SK-N-SH (cell line): ENCODE measurements around the gene ST7. TPM values are rescaled to one million over a fixed set of nuclear protein-coding genes. Genes with fewer than 3 reads are reported as not detected.

Source experiments
- CTCF ChIA-PET: fragments of 300-600, 350-600 bp; formaldehyde crosslinking; extraction: SDS; loops from one replicate; lab custom pipeline; 2021; lab: Yijun Ruan, JAX
- POLR2A ChIA-PET: fragments of 350-600 bp; sonication (Branson Sonifier 250); formaldehyde crosslinking; extraction: SDS; loops from one replicate; lab custom pipeline; 2020; ENCODE audit warnings: antibody characterized with exemption, inconsistent platforms; lab: Yijun Ruan, JAX
- DNase-seq: peaks from one replicate; pipeline ENCODE4 v3.0.0; 2012
- H2AFZ ChIP-seq: fragments of 200-600 bp; sonication (generic); 2 replicates; pipeline ENCODE4 v1.8.1; 2016; ENCODE audit warnings: antibody characterized with exemption, mild to moderate bottlenecking, low read depth
- H3F3A ChIP-seq: fragments of 200-600 bp; sonication (generic); replicated peaks from 2 replicates; pipeline ENCODE3; 2016; ENCODE audit warnings: antibody characterized with exemption, mild to moderate bottlenecking; ENCODE audit not compliant: insufficient read depth
- H3K27ac ChIP-seq, 2 experiments: fragments of 200-500 bp in 1 of 2; fragments of 200-600 bp in 1 of 2; sonication (Bioruptor generic) in 1 of 2; sonication (generic), shearing (Covaris generic) in 1 of 2; 2 replicates each; pipeline versions ENCODE4 v1.5.1 to v1.6.1; 2014 to 2016; ENCODE audit warnings: low read depth in 2 of 2, inconsistent platforms in 1 of 2, low read length in 1 of 2, mild to moderate bottlenecking in 1 of 2, mixed read lengths in 1 of 2
- H3K27me3 ChIP-seq: fragments of 200-600 bp; sonication (generic), shearing (Covaris generic); 2 replicates; pipeline ENCODE4 v1.6.1; 2016; ENCODE audit warnings: mixed run types; ENCODE audit not compliant: insufficient read depth
- H3K36me3 ChIP-seq, 2 experiments: fragments of 200-500 bp in 1 of 2; fragments of 200-600 bp in 1 of 2; sonication (Bioruptor generic) in 1 of 2; sonication (generic) in 1 of 2; replicated peaks in 1 of 2; 2 replicates each; pipeline versions ENCODE3 to v1.5.1; 2014 to 2016; ENCODE audit warnings: low read length in 1 of 2, mild to moderate bottlenecking in 1 of 2; ENCODE audit not compliant: insufficient read depth in 2 of 2, control insufficient read depth in 1 of 2
- H3K4me1 ChIP-seq, 2 experiments: fragments of 200-500 bp in 1 of 2; fragments of 200-600 bp in 1 of 2; sonication (Bioruptor generic) in 1 of 2; sonication (generic), shearing (Covaris generic) in 1 of 2; 2 replicates each; pipeline versions ENCODE4 v1.5.1 to v1.6.1; 2014 to 2016; ENCODE audit warnings: low read depth in 1 of 2, low read length in 1 of 2, mixed run types in 1 of 2; ENCODE audit not compliant: insufficient read depth in 2 of 2, control insufficient read depth in 1 of 2
- H3K4me2 ChIP-seq: fragments of 200-600 bp; sonication (generic), shearing (Covaris generic); 2 replicates; pipeline ENCODE4 v1.6.1; 2017; ENCODE audit warnings: mixed run types
- H3K4me3 ChIP-seq, 2 experiments: fragments of 200-500 bp in 1 of 2; fragments of 200-600 bp in 1 of 2; sonication (Bioruptor generic) in 1 of 2; sonication (generic), shearing (Covaris generic) in 1 of 2; 2 replicates each; pipeline versions ENCODE4 v1.5.1 to v1.8.1; 2014 to 2016; ENCODE audit warnings: low read depth in 2 of 2, inconsistent platforms in 1 of 2, low read length in 1 of 2, mild to moderate bottlenecking in 1 of 2, mixed read lengths in 1 of 2, moderate library complexity in 1 of 2
- H3K79me2 ChIP-seq: fragments of 200-600 bp; sonication (generic); 2 replicates; pipeline ENCODE4 v1.8.1; 2017; ENCODE audit warnings: mild to moderate bottlenecking; ENCODE audit not compliant: insufficient read depth
- H3K9ac ChIP-seq: fragments of 200-600 bp; sonication (generic); 2 replicates; pipeline ENCODE4 v1.6.1; 2017; ENCODE audit warnings: mixed run types
- H3K9me2 ChIP-seq: fragments of 200-600 bp; sonication (generic); 2 replicates; pipeline ENCODE4 v1.6.1; 2017; ENCODE audit warnings: mixed run types
- H3K9me3 ChIP-seq: fragments of 200-600 bp; sonication (generic); 2 replicates; pipeline ENCODE4 v1.6.1; 2017; ENCODE audit warnings: mixed run types, mild to moderate bottlenecking, moderate library complexity
- H4K20me1 ChIP-seq: fragments of 200-600 bp; sonication (generic); 2 replicates; pipeline ENCODE4 v1.6.1; 2017; ENCODE audit warnings: mild to moderate bottlenecking, mixed run types; ENCODE audit not compliant: insufficient read depth
- ELF1 ChIP-seq: IDR thresholded peaks from 2 replicates; pipeline ENCODE4 v1.4.0; 2012
- EP300 ChIP-seq, 2 experiments: IDR thresholded peaks; 2 replicates each; pipeline versions ENCODE4 v1.4.0 to v1.6.1; 2012; ENCODE audit warnings: borderline replicate concordance in 1 of 2, low read depth in 1 of 2, low read length in 1 of 2
- EZH2phosphoT487 ChIP-seq: fragments of 200-600 bp; sonication (generic); IDR thresholded peaks from 2 replicates; pipeline ENCODE4 v1.6.1; 2017; ENCODE audit warnings: low read depth, mixed run types, mild to moderate bottlenecking, antibody characterized with exemption, moderate library complexity, borderline replicate concordance
- FOSL2 ChIP-seq: IDR thresholded peaks from 2 replicates; pipeline ENCODE4 v1.4.0; 2012; ENCODE audit warnings: low read depth, mild to moderate bottlenecking, moderate library complexity, borderline replicate concordance
- FOXJ3 ChIP-seq: sonication (generic); formaldehyde crosslinking; IDR thresholded peaks from 2 replicates; pipeline ENCODE4 v1.5.1; 2020; ENCODE audit warnings: mild to moderate bottlenecking, missing genetic modification reagents
- JUND ChIP-seq: IDR thresholded peaks from 2 replicates; pipeline ENCODE4 v1.4.0; 2012
- MAX ChIP-seq: IDR thresholded peaks from 2 replicates; pipeline ENCODE4 v1.4.0; 2012; ENCODE audit warnings: low read depth
- MEF2A ChIP-seq: IDR thresholded peaks from 2 replicates; pipeline ENCODE4 v1.4.0; 2012; ENCODE audit warnings: low read depth, borderline replicate concordance
- MXI1 ChIP-seq: IDR thresholded peaks from 2 replicates; pipeline ENCODE4 v1.6.1; 2012; ENCODE audit warnings: mild to moderate bottlenecking, low read depth, low read length, improper control_type of control experiment
- POLR2AphosphoS5 ChIP-seq: IDR thresholded peaks from 2 replicates; pipeline ENCODE4 v1.6.1; 2012; ENCODE audit warnings: low read depth, low read length
- RAD21 ChIP-seq: IDR thresholded peaks from 2 replicates; pipeline ENCODE4 v1.6.1; 2012; ENCODE audit warnings: mild to moderate bottlenecking, low read length
- RXRA ChIP-seq: IDR thresholded peaks from 2 replicates; pipeline ENCODE4 v1.4.0; 2012; ENCODE audit warnings: low read depth, mild to moderate bottlenecking, borderline replicate concordance
- SIN3A ChIP-seq: IDR thresholded peaks from 2 replicates; pipeline ENCODE4 v1.6.1; 2012; ENCODE audit warnings: low read depth, mild to moderate bottlenecking, low read length, moderate library complexity, borderline replicate concordance
- SMC3 ChIP-seq: IDR thresholded peaks from 2 replicates; pipeline ENCODE4 v1.6.1; 2012; ENCODE audit warnings: low read depth, low read length, improper control_type of control experiment
- USF2 ChIP-seq: fragments of 150-350 bp; IDR thresholded peaks from 2 replicates; pipeline ENCODE4 v1.6.1; 2017; ENCODE audit warnings: antibody characterized with exemption, low read length, low read depth, borderline replicate concordance
- whole genome bisulfite sequencing: methylation state at CpG from one replicate; pipeline ENCODE4 v1.1.6; 2017; ENCODE audit warnings: low lambda C conversion rate; 5-methylcytosine and 5-hydroxymethylcytosine counted together
- polyA plus RNA-seq, 3 experiments: library from polyadenylated mRNA; depleted of rRNA; stranded (reverse); fragments of >200 nt; gene quantifications; 2 replicates each; pipeline ENCODE4 v1.2.3, GENCODE V29; 2012
- TF ChIP-seq, protein P1 (sequence below): IDR thresholded peaks from 2 replicates; pipeline ENCODE4 v1.4.0; 2012; ENCODE audit warnings: low read depth, borderline replicate concordance
- TF ChIP-seq, protein P2 (sequence below): fragments of 150-350 bp; IDR thresholded peaks from 2 replicates; pipeline ENCODE4 v1.6.1; 2016; ENCODE audit warnings: mild to moderate bottlenecking, low read depth, low read length
- TF ChIP-seq, protein P3 (sequence below): IDR thresholded peaks from 2 replicates; pipeline ENCODE4 v1.4.0; 2012; ENCODE audit warnings: low read depth, borderline replicate concordance

Gene ST7
- polyA plus RNA-seq, 1 of the 3 experiments (the other 2 are of a cell fraction): 23.5 TPM

DNA sequence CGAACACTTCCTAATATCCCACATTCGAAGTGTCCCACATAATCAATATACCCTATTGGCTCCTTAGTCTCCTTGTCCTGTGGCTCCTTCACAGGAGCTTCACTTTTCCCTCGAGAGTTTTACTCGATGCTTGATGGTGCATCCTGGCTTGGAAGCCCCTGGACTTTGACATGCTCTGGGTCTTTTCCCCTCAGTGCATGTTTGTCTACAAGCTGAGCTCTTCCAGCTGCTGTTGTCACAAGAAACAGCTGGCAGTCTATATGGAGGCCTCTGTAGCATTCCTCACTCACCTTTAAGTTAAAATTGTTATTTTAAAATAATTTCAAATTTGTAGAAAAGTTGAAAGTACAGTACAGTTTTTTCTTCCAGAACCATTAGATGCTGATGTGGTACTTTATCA, 27.1 kb downstream of the ST7 start:
- WGBS: 91% methylated on average over 4 of the region's 4 CpGs
- CTCF ChIA-PET: interaction anchor here (0.6 to 15.4 kb wide), 4 partner anchors 8 to 141 kb away, joined by 3 to 668 read pairs (median 3); no protein-coding TSS in a partner anchor
- Histone ChIP-seq H4K20me1 (no peaks in the 10 kb centered on the region), H3K4me1 (peaks cover 0 to 4% of the 10 kb centered on the region in 2 experiments; a peak in 2 of 4 replicates), H3K9me3 (no peaks in the 10 kb centered on the region), H3K4me3 (no peak overlapping the region), H3K27me3 (no peaks in the 10 kb centered on the region), H3K36me3 (no peaks in the 10 kb centered on the region), H3K4me2 (no peak overlapping the region), H3F3A (peaks cover 5% of the 10 kb centered on the region), H2AFZ (no peak overlapping the region), H3K9me2 (no peaks in the 10 kb centered on the region), H3K9ac (no peak overlapping the region), H3K27ac (no peak overlapping the region), H3K79me2 (peaks cover 32% of the 10 kb centered on the region)
- TF ChIP-seq FOXJ3 (CRISPR knock-in tag): no peak
- no peak for TF ChIP-seq SIN3A
- no peak for TF ChIP-seq SMC3
- TF ChIP-seq USF2: no peak
- no peak for TF ChIP-seq MEF2A
- TF ChIP-seq EZH2phosphoT487: no peak
- TF ChIP-seq, protein P1, sequence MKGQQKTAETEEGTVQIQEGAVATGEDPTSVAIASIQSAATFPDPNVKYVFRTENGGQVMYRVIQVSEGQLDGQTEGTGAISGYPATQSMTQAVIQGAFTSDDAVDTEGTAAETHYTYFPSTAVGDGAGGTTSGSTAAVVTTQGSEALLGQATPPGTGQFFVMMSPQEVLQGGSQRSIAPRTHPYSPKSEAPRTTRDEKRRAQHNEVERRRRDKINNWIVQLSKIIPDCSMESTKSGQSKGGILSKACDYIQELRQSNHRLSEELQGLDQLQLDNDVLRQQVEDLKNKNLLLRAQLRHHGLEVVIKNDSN: no peak
- TF ChIP-seq RAD21: no peak
- no peak for TF ChIP-seq JUND
- TF ChIP-seq ELF1: no peak
- TF ChIP-seq EP300 (IDR thresholded peaks at IDR 0.05; ENCODE audit: borderline replicate concordance in 1 of 2, low read depth in 1 of 2, low read length in 1 of 2): no peak
- TF ChIP-seq MAX: no peak
- TF ChIP-seq, protein P2, sequence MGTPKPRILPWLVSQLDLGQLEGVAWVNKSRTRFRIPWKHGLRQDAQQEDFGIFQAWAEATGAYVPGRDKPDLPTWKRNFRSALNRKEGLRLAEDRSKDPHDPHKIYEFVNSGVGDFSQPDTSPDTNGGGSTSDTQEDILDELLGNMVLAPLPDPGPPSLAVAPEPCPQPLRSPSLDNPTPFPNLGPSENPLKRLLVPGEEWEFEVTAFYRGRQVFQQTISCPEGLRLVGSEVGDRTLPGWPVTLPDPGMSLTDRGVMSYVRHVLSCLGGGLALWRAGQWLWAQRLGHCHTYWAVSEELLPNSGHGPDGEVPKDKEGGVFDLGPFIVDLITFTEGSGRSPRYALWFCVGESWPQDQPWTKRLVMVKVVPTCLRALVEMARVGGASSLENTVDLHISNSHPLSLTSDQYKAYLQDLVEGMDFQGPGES: no peak
- no peak for TF ChIP-seq MXI1
- no peak for TF ChIP-seq FOSL2
- no peak for TF ChIP-seq RXRA
- no peak for TF ChIP-seq POLR2AphosphoS5
- TF ChIP-seq, protein P3, sequence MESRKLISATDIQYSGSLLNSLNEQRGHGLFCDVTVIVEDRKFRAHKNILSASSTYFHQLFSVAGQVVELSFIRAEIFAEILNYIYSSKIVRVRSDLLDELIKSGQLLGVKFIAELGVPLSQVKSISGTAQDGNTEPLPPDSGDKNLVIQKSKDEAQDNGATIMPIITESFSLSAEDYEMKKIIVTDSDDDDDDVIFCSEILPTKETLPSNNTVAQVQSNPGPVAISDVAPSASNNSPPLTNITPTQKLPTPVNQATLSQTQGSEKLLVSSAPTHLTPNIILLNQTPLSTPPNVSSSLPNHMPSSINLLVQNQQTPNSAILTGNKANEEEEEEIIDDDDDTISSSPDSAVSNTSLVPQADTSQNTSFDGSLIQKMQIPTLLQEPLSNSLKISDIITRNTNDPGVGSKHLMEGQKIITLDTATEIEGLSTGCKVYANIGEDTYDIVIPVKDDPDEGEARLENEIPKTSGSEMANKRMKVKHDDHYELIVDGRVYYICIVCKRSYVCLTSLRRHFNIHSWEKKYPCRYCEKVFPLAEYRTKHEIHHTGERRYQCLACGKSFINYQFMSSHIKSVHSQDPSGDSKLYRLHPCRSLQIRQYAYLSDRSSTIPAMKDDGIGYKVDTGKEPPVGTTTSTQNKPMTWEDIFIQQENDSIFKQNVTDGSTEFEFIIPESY: no peak
- DNase-seq: no peak
- POLR2A ChIA-PET: no interaction called here
